Heart left ventricle (tissue), 16 donors: ENCODE measurements around the gene TBC1D21. TPM values are rescaled to one million over a fixed set of nuclear protein-coding genes. Genes with fewer than 3 reads are reported as not detected.
A peak's percentile ranks its signal among the peaks of the same experiment; 100 is the strongest.

Experiments
- ATAC-seq, 4 donors: fragments of 200-7000 bp; cut with Tn5 transposase; one replicate each; pipeline ENCODE4 v1.9.1; 2020 to 2022; ENCODE audit warnings: moderate library complexity in 4 of 4, mild to moderate bottlenecking in 3 of 4, moderate number of reproducible peaks in 1 of 4
- DNase-seq, 5 donors: peaks; one replicate each; pipeline ENCODE4 v3.0.0-alpha.2; 2020
- H3K27ac ChIP-seq, 12 donors: fragments of 200-600 bp; sonication (generic) in 4 of 12; one replicate each; pipeline versions ENCODE4 v1.5.0 to v1.8.0; 2016 to 2022; ENCODE audit warnings: mild to moderate bottlenecking in 2 of 12
- H3K27me3 ChIP-seq, 9 donors: fragments of 200-600 bp; sonication (generic) in 2 of 9; one replicate each; pipeline versions ENCODE4 v1.5.1 to v1.8.0; 2016 to 2022; ENCODE audit warnings: mild to moderate bottlenecking in 3 of 9
- H3K36me3 ChIP-seq, 9 donors: fragments of 200-600 bp; sonication (generic) in 2 of 9; one replicate each; pipeline versions ENCODE4 v1.5.0 to v1.8.0; 2018 to 2022; ENCODE audit warnings: mild to moderate bottlenecking in 2 of 9
- H3K4me1 ChIP-seq, 12 donors: fragments of 200-600 bp; sonication (generic) in 4 of 12; one replicate each; pipeline versions ENCODE4 v1.5.0 to v1.8.0; 2016 to 2022; ENCODE audit warnings: mild to moderate bottlenecking in 3 of 12
- H3K4me3 ChIP-seq, 12 donors: fragments of 200-600 bp; sonication (generic) in 4 of 12; one replicate each; pipeline versions ENCODE4 v1.5.0 to v1.8.0; 2017 to 2022; ENCODE audit warnings: mild to moderate bottlenecking in 9 of 12, moderate library complexity in 4 of 12
- H3K9me3 ChIP-seq, 12 donors: fragments of 200-600 bp; sonication (generic) in 4 of 12; one replicate each; pipeline versions ENCODE4 v1.5.0 to v1.8.0; 2016 to 2022; ENCODE audit warnings: mild to moderate bottlenecking in 1 of 12
- CTCF ChIP-seq, 12 donors: fragments of 200-600 bp; sonication (generic) in 4 of 12; IDR thresholded peaks; one replicate each; pipeline versions ENCODE4 v1.5.0 to v1.8.0; 2018 to 2022; ENCODE audit warnings: antibody characterized with exemption in 12 of 12, mild to moderate bottlenecking in 5 of 12
- POLR2A ChIP-seq, 2 donors: fragments of 450-650 bp; IDR thresholded peaks; one replicate each; pipeline ENCODE4 v1.6.1; 2017; ENCODE audit warnings: antibody characterized with exemption in 2 of 2, mild to moderate bottlenecking in 2 of 2, moderate library complexity in 2 of 2
- WGBS, 4 donors: extraction: QIAGEN DNeasy Blood & Tissue Kit in 2 of 4; methylation state at CpG; one replicate each; pipeline versions ENCODE4 v1.1.5 to v1.1.7; 2013 to 2018; 5-methylcytosine and 5-hydroxymethylcytosine counted together
- intact Hi-C, 10 donors: fragments of 100-400 bp; cut with DNase I; formaldehyde crosslinking; loops; one replicate each; pipeline versions ENCODE4 v1.11.1 to v1.14.2; 2022
- polyA plus RNA-seq, 2 donors: library from polyadenylated mRNA; stranded (reverse); fragments of 200-250 nt; gene quantifications; one replicate each; pipeline ENCODE4 v1.2.3, GENCODE V29; 2013
- total RNA-seq, 9 donors: library from RNA; depleted of rRNA in 2 of 9; stranded (reverse); fragments of >200 nt in 2 of 9; fragmentation: NEBNext Ultra II Directional in 3 of 9; extraction: Animal tissue kit (Norgen Biotek cat#: 25700) in 3 of 9; gene quantifications; one replicate each; pipeline versions ENCODE4 v1.1.0 to v1.2.4, GENCODE V29; 2016 to 2023
- donor health status: ischemic (EF 13 %, LVEDD 7.1; RV severe dilation, severe dysfunction).
- donor health status: healthy with polysubstance abuse.
- donor health status: DM: no; HTN: yes; CAD: no.
- donor health status: DM: no; HTN: no; CAD: no.
- donor health status: ischemic (EF 25% LVEDD 6.9; RV normal size, moderate dysfunction).
- donor health status: ischemic (EF 25% LVEDD 5.7; RV mildly dilated, moderate dysfunction).
- donor health status: healthy.
- donor health status: DM: yes; HTN: yes; CAD: no.
- donor health status: ischemic (EF 35%, LVEDD 5.7; RV mildly dilated, moderate dysfunction).
- donor health status: nonischemic (EF 11% LVEDD 7.7; RV severe dilation, severe dysfunction).
- donor health status: DM: yes; HTN: yes; CAD: no.
- donor health status: PGD.
- donor health status: ischemic (EF 29% LVEDD 5.4; RV normal size, mild dysfunction).
- donor health status: nonischemic (EF 23%, LVEDD 6.1; RV moderate dilation, normal function).

TBC1D21 gene
- total and polyA plus RNA-seq, 11 donors = not detected

GRCh38 chr15:73908030-73908821, 34.9 kb downstream of the TBC1D21 start:
- Histone ChIP-seq H3K4me1 (peaks cover 0 to 17% (median 5%) of the 10 kb centered on the region in 12 donors), H3K27me3 (no peaks in the 10 kb centered on the region), H3K27ac (no peak overlapping the region), H3K36me3 (no peaks in the 10 kb centered on the region), H3K9me3 (no peaks in the 10 kb centered on the region), H3K4me3 (no peak overlapping the region)
- DNase-seq = peak; percentile 76 to 89 (median 87)
- intact Hi-C loops = loop anchor here in 8 of 10 donors (1.0 to 10.0 kb wide), 8 partner anchors 33 to 271 kb away; partner anchors contain the start of gene TBC1D21 (in 4 of the 8)
- TF ChIP-seq POLR2A (IDR thresholded peaks at IDR 0.05) (no peak), CTCF (IDR thresholded peaks at IDR 0.05) (peak; percentile 82 to 95 (median 91))
- WGBS, 4 donors = 6 to 17% (median 9%) methylated on average over 7 of the region's 7 CpGs
- peak; percentile 91 to 97 (median 96) for ATAC-seq

- TF ChIP-seq POLR2A (IDR thresholded peaks at IDR 0.05) (no peak), CTCF (IDR thresholded peaks at IDR 0.05) (no peak)
- no peak overlapping the region for H3K27ac ChIP-seq
- WGBS, 4 donors = 93 to 95% (median 94%) methylated on average over 2 of the region's 2 CpGs
- intact Hi-C loops = loop anchor here in 8 of 10 donors (1.0 to 10.0 kb wide), 8 partner anchors 34 to 271 kb away; partner anchors contain the start of gene TBC1D21 (in 4 of the 8)
- no peak for DNase-seq
- H3K9me3 ChIP-seq = no peaks in the 10 kb centered on the region
- peaks cover 0 to 21% (median 5%) of the 10 kb centered on the region in 12 donors for H3K4me1 ChIP-seq
- no peak for ATAC-seq
- H3K36me3 ChIP-seq = no peaks in the 10 kb centered on the region
- H3K4me3 ChIP-seq = no peak overlapping the region
- no peaks in the 10 kb centered on the region for H3K27me3 ChIP-seq
These were observed 35.4 kb downstream of the TBC1D21 start for GRCh38 chr15:73908822-73909122.

GRCh38 chr15:73909651-73910050, 36.3 kb downstream of the TBC1D21 start:
- ATAC-seq (no peak), DNase-seq (no peak)
- intact Hi-C loops = loop anchor here in 9 of 10 donors (2.0 to 10.0 kb wide), 8 partner anchors 35 to 272 kb away; partner anchors contain the start of gene TBC1D21 (in 5 of the 9)
- Histone ChIP-seq H3K36me3 (no peaks in the 10 kb centered on the region), H3K4me3 (no peak overlapping the region), H3K27me3 (no peaks in the 10 kb centered on the region), H3K27ac (no peak overlapping the region), H3K9me3 (no peaks in the 10 kb centered on the region), H3K4me1 (peaks cover 0 to 26% (median 5%) of the 10 kb centered on the region in 12 donors)
- TF ChIP-seq CTCF (IDR thresholded peaks at IDR 0.05) (no peak), POLR2A (IDR thresholded peaks at IDR 0.05) (no peak)
- 86 to 95% (median 92%) methylated on average over 2 of the region's 2 CpGs for WGBS, 4 donors

- Histone ChIP-seq H3K36me3 (no peaks in the 10 kb centered on the region), H3K9me3 (no peaks in the 10 kb centered on the region), H3K4me3 (no peak overlapping the region), H3K4me1 (peaks cover 0 to 26% (median 5%) of the 10 kb centered on the region in 12 donors), H3K27ac (no peak overlapping the region), H3K27me3 (no peaks in the 10 kb centered on the region)
- ATAC-seq (no peak), DNase-seq (no peak)
- intact Hi-C loops = loop anchor here in 1 of 10 donors (5.0 to 10.0 kb wide), 2 partner anchors 38 to 126 kb away; partner anchors contain the start of gene TBC1D21
- 54 to 67% (median 63%) methylated on average over 7 of the region's 7 CpGs for WGBS, 4 donors
- TF ChIP-seq POLR2A (IDR thresholded peaks at IDR 0.05) = no peak
- TF ChIP-seq CTCF (IDR thresholded peaks at IDR 0.05) = no peak
These were observed 37.3 kb downstream of the TBC1D21 start for GRCh38 chr15:73910522-73911303.
